Stimulated activated CD4-positive, alpha-beta T cell treated with anti-CD3 and anti-CD28 coated beads, Interleukin-15, amount 100 ng/mL, for 24 hours (primary cell): ENCODE results near the gene TMEM37.

Source experiments
- DNase-seq: peaks from one replicate; pipeline ENCODE4 v3.0.0-alpha.2; 2020

TMEM37 gene

DNA sequence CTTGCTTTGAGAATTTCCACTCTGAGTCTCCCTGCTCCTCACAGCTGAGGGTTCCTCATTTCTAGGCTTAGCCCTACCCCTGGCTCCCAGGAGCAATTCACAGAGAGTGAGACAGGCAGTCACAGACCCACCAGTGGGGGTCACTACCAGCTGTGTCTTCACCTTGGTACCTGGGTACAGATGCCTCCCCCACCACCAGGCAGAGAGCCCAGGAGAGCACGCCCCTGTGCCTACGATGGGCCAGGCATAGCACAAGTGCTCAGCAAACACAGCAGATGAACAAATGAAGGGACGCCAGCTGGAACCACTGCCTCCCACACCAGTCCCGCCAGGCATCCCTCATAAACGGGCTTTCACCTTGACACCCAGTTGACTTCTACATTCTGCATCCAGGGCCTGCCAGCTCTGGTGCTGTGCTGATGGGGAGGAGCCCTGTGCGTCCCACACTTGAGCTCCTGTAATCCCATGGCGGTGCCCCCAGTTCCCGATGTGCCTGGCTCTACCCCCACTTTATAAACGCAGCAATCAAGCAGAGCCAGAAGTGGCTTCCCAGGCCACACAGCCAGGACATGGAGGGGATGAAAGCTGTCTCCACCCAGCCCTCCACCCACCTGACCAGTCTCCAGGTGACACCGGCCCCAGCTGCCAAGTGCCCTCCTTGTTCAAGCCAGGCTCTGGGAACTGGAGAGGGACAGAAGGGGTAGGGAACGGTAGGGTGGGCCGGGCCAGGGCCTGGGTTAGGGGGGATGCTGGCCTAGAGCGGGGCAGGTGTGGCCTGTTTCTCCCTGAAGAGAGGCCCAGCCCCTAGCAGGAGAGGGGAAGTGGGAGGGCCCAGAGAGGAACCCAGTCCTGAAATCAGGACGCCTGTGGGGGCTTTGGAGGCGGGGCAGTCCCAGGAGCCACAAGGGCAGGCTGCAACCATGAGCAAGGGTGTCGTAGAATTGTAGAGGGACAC is 50.1 kb downstream of the TMEM37 start:
- no peak for DNase-seq

DNA sequence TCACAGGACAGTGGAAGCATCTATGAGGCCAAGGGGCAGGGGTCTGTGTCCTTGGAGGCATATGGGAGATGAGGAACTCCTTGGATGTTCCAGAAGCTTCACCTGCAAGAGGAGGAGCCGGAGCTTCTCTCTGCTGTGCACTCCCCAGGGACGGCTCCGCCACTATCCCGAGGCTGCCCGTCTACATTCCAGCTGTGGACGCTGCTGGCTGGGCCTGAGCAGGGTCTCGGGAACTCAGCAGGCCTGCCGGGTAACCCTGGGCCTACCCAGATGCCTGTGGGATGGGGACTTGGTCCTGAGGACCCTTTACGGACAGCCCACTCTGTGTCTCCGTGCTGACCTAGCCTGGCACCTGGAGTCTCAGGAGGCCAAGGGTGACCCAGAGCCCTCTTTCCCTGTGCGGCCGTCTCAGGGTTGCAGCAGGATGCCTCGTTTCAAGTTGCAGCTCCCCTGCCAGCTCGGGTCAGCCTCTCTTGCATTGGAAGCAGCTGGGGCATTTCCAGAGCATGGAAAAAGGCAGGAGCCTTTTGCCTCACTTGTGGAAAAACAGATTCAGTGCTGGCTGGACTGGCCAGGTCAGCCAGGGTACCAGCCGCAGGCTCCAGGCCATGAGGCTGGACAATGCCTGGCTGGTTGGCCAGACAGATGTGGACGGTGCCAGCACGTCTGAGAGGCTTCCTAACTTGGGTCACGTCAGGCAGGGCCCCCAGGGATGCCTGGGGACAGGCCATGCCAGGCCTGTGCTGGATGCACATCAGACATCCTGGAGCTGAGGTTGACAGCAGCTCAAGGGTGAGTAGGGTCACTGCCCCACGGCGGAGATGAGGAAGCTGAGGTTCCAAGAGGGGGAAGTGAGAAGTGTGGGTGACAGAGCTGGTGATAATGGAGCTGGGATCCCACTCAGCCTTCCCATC is 51.1 kb downstream of the TMEM37 start:
- no peak for DNase-seq

DNA sequence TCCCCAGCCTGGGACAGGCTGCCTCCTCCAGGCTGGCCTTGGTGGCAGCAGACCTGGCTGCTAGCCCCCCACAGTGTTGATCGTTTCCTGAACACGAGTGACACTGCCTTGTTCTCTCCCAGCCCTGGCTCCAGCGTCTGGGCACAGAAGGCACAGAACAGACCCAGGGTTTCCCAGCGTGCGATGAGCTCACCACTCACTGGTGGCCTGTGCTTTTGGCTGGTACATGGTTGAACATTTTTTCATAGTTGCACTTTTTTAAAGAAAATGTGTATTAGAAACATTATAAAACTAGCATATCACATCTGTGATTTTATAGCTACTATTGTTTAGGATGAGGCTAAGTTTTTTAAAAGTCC is 51.7 kb downstream of the TMEM37 start:
- no peak for DNase-seq

DNA sequence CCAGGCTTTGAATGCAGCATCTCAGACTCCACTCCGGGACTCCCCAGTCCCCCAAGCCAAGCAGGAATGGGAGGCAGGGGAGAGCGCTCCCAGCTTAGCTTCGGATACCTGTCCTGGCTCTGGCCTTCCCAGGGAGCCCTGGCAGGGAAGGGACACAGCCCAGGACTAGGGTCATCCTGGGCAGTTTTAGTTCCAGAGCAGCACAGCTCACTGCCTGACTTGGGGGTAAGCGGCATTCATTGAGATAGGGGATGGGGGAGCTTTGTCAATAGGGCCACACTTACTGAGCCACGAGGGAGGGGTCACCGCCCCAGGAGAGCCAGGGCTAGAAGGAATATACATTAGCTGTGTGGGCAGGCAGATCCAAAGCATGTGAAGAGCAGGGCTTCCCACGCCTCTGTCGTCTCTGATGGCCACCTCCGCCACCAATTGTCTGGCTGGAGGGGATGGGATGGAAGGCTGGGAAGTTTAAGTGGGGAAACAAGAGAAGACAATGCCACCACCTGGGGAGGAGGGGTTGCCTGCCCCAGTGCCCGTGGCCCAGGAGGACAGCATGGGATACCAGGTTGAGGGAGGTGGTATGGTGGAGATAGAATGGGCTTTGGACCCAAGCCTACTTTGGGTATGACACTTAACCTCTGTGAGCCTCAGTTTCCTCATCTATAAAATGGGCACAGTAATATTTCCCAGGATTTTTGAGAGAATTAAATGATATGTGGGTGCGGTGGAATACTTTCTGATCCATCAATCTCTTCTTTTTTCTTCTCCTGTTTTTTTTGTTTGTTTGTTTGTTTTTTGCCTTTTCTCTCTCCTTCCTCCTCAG is 52.5 kb downstream of the TMEM37 start:
- no peak for DNase-seq

DNA sequence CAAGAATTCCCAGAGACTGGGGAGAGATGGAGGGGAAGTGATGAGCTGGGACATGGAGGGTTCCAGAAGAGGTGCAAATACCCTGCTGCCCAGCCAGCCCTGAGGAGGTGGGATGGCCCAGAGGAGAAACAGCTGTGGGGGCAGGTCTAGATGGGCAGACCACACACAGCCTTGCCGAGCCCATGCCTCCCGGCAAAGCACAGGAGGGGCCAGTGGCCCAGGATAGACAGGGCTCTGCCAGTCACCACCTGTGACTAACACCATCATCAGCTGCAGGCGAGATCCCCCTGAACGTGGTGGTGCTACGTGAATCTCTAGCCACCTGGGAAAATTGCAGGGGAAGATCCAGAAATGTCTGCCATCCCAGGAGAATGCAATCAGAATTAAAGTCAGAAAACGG is 53.2 kb downstream of the TMEM37 start:
- DNase-seq: no peak

DNA sequence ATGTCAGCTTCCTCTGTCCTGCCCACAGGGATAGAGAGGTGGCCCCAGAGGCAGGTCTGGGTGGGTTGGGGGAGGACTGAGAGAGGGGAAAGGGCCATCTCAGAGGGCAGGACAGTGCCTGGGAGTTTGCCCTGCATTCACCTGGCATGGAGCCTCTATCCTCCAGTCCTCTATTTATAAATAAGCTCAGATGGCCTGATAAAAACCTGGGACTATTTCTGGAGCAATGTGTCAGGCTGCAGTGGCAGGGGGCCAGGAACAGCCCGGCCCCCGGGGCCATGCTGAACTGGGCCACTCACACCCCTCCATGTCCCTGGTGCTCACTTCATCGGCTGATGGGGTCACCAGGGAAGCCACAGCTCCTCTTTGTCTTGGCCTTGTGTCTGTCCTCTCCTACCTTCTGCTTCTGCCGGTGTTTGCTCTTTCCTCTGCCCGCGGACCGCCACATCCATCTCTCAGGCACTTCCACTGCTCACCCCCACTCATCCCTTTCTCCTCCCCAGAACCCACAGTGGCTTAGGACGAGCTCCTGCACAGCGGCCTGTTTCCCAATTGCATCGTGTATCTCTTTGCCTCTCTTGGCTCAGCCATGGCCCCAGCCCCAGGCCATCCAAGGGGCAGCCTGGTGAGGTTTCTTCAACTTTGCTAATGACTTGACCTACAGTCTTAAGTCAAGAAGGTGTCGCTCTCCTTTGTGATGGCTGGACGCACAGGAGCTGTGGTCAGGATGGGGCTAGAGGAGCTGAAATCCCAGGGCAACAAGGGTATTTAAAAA is 53.9 kb downstream of the TMEM37 start:
- no peak for DNase-seq

DNA sequence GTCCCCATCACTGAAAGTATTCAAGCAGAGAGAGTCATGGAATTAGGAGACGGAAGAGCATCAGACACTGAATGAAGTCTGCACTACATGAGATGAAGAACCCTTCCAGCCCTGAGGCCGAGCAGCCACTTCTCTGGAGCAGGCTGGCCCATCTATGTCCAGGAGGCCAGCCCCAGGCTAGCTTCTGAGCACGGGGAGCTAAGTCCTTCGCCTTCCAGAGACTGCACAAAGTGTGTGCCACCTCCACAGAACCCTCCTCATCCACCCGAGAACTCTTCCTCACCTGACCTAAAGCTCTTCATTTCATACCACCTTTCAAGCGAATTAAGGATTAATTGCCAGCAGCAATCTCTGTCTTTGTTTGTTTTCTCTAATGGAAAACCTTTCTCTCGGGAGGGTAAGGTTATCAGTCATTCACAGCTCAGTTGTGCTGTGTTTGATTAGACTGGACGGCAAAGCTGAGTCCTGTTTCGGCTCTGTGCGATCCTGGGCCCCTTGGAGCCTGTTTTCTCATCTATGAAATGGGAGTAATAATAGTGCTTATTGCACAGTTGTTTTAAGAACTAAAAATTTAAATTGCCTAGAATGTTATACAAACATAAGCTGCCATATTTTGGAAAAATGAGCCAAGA is 54.7 kb downstream of the TMEM37 start:
- DNase-seq: no peak

DNA sequence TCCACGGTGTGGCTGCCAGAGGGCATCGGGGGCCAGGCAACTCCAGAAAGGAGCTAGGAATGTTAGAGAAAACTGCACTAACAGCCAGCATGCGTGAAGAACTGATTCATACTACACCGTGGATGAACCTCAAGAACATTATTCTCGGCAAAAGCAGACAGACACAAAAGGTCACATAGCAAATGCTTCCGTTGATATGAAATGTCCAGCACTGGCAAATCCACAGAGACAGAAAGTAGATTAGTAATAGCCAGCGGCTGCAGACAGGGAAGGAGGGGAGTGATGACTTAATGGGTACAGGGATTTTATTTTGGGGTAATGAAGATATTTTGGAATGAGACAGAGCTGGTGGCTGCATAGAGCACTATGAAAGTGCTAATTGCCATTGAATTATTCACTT is 55.2 kb downstream of the TMEM37 start:
- DNase-seq: no peak

DNA sequence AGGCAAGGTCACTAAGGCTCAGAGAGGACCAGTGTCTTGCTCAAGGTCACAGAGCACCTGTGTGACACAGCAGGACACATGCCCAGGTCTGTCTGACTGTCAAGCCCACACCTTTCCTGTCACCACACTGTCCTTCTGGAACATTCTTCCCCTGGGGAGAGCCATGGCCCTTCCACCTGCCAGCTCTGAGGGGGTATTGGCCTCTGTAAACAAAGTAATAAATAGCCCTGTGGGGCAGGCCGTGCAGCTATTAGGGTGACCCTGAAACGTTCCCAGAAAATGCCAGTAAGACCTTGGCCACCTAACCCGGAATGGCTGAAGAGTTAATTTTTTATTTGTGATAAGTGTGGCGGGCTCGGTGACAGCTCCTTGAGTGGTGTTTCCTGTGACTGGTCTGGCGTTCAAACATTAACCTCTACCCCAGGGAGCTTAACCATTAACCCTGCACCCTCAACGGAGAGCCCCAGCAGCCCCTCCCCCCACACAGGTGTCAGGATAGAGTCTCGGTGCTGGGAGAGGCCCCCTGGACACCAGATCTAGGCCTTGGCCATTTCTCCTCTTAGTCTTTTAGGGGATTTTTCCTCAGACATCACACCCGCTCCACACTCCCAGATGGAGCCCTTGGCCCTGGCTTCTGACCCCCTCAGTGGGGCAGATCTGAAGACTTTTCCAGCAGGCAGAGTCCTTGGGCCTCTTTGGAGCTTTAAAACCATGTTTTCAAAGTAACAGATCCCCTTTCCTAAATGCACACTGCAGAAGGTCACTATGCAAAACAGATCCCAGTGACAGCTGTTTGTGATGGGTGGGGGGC is 56.0 kb downstream of the TMEM37 start:
- DNase-seq: no peak
